Parathyroid adenoma (tissue), 2 donors: Measurements from ENCODE around the gene COL4A2.

Experiments
- H2AFZ ChIP-seq: fragments of 300-600 bp; sonication (generic); one replicate; pipeline ENCODE4 v1.7.0; 2017; ENCODE audit warnings: antibody characterized with exemption, mild to moderate bottlenecking
- H3K27ac ChIP-seq: fragments of 300-600 bp; sonication (generic); one replicate; pipeline ENCODE4 v1.7.0; 2017
- H3K27me3 ChIP-seq: fragments of 300-600 bp; sonication (generic); one replicate; pipeline ENCODE4 v1.7.0; 2017; ENCODE audit warnings: low read length; ENCODE audit not compliant: control insufficient read depth, insufficient read depth
- H3K36me3 ChIP-seq: fragments of 300-600 bp; sonication (generic); one replicate; pipeline ENCODE4 v1.7.0; 2017; ENCODE audit warnings: low read length; ENCODE audit not compliant: control insufficient read depth, insufficient read depth
- H3K4me1 ChIP-seq: fragments of 300-600 bp; sonication (generic); one replicate; pipeline ENCODE4 v1.7.0; 2017; ENCODE audit warnings: control low read depth
- H3K4me2 ChIP-seq: fragments of 300-600 bp; sonication (generic); one replicate; pipeline ENCODE4 v1.7.0; 2017; ENCODE audit warnings: low read length
- H3K4me3 ChIP-seq: fragments of 300-600 bp; sonication (generic); one replicate; pipeline ENCODE4 v1.7.0; 2017; ENCODE audit warnings: low read depth, low read length
- H3K79me2 ChIP-seq: fragments of 300-600 bp; sonication (generic); one replicate; pipeline ENCODE4 v1.7.0; 2017; ENCODE audit warnings: control low read depth
- H3K9ac ChIP-seq: fragments of 300-600 bp; sonication (generic); one replicate; pipeline ENCODE4 v1.7.0; 2017; ENCODE audit warnings: mild to moderate bottlenecking
- H3K9me3 ChIP-seq: fragments of 300-600 bp; sonication (generic); one replicate; pipeline ENCODE4 v1.7.0; 2017; ENCODE audit warnings: low read length; ENCODE audit not compliant: control insufficient read depth
- TF ChIP-seq, protein P1 (sequence below): fragments of 300-600 bp; sonication (generic); IDR thresholded peaks from one replicate; pipeline ENCODE4 v1.7.0; 2017; ENCODE audit warnings: antibody characterized with exemption, mild to moderate bottlenecking
- donor health status: primary hyperparathyroidism.

COL4A2 gene

DNA sequence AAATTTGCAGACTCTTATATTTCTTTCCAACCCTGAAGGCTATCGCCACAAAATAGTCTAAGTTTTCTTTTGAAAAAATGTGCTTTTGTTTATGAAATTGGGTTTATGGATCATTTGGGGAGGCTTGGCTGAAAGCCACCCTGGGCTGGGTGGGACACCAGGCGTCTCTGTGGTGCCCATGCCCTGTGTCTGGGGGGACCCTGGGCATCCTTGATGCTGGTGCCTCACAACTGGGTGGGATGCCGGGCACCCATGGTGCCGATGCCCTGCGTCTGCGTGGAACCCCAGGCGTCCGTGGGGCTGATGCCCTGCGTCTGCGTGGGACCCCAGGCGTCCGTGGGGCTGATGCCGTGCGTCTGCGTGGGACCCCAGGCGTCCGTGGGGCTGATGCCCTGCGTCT is 149.5 kb downstream of the COL4A2 start:
- Histone ChIP-seq H3K4me3 (no peak overlapping the region), H3K79me2 (no peaks in the 10 kb centered on the region), H3K36me3 (no peaks in the 10 kb centered on the region), H3K9me3 (no peaks in the 10 kb centered on the region), H3K4me1 (no peaks in the 10 kb centered on the region), H3K27me3 (no peaks in the 10 kb centered on the region), H3K4me2 (no peak overlapping the region), H3K27ac (no peak overlapping the region), H3K9ac (no peak overlapping the region), H2AFZ (no peak overlapping the region)
- TF ChIP-seq, protein P1, sequence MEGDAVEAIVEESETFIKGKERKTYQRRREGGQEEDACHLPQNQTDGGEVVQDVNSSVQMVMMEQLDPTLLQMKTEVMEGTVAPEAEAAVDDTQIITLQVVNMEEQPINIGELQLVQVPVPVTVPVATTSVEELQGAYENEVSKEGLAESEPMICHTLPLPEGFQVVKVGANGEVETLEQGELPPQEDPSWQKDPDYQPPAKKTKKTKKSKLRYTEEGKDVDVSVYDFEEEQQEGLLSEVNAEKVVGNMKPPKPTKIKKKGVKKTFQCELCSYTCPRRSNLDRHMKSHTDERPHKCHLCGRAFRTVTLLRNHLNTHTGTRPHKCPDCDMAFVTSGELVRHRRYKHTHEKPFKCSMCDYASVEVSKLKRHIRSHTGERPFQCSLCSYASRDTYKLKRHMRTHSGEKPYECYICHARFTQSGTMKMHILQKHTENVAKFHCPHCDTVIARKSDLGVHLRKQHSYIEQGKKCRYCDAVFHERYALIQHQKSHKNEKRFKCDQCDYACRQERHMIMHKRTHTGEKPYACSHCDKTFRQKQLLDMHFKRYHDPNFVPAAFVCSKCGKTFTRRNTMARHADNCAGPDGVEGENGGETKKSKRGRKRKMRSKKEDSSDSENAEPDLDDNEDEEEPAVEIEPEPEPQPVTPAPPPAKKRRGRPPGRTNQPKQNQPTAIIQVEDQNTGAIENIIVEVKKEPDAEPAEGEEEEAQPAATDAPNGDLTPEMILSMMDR, result no peak

DNA sequence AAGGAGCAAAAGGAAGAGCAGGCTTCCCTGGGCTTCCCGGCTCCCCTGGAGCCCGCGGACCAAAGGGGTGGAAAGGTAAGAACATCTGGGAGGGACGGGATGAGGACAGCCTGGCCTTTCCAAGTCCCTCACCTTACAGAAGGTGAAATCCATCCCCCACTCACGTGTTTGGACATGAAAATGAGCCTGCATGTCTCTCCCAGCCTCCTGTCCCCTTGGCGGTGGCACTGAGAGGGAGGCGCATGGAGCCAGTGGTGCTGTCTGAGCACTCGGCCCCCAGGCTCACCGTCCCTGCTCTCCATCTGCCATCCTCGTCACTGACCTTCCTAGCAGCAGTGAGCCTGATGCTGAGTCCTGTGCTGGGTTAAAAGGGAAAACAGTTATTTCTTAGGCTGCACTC is 150.3 kb downstream of the COL4A2 start:
- Histone ChIP-seq H3K36me3 (no peaks in the 10 kb centered on the region), H3K27ac (no peak overlapping the region)

DNA sequence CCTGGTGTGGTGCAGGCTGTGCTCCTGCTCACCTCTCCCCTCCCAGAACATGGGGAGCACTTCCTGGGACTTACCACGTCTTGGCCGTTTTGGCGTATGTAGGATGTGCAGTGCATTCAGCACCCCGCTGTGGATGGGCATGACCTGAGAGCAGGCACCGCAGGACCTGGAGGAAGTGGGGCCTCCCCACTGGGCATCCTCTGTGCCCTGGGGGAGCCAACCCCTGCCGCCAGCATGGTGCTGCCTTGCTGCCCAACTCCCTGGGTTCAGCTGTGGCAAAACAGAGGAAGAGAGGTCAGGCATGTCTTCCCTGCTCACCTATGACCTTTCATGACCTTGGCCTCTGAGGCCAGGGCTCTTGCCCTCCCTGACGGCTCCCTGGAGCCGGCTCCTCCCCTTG is 150.9 kb downstream of the COL4A2 start:
- no peaks in the 10 kb centered on the region for H3K27me3 ChIP-seq
- H3K36me3 ChIP-seq, result no peaks in the 10 kb centered on the region
- H3K9me3 ChIP-seq, result no peaks in the 10 kb centered on the region
- TF ChIP-seq, protein P1, result no peak
- no peaks in the 10 kb centered on the region for H3K79me2 ChIP-seq
- no peak overlapping the region for H3K4me2 ChIP-seq
- H3K4me3 ChIP-seq, result no peak overlapping the region
- H2AFZ ChIP-seq, result no peak overlapping the region
- no peak overlapping the region for H3K9ac ChIP-seq
- no peaks in the 10 kb centered on the region for H3K4me1 ChIP-seq
- no peak overlapping the region for H3K27ac ChIP-seq

More for the DNA sequence above, 150.3 kb downstream of the COL4A2 start:
- H3K9me3 ChIP-seq, result no peaks in the 10 kb centered on the region
- H3K4me1 ChIP-seq, result no peaks in the 10 kb centered on the region
- no peak overlapping the region for H2AFZ ChIP-seq
- no peak overlapping the region for H3K4me3 ChIP-seq
- TF ChIP-seq, protein P1, result no peak
- H3K9ac ChIP-seq, result no peak overlapping the region
- H3K27me3 ChIP-seq, result no peaks in the 10 kb centered on the region
- H3K79me2 ChIP-seq, result no peaks in the 10 kb centered on the region
- no peak overlapping the region for H3K4me2 ChIP-seq

DNA sequence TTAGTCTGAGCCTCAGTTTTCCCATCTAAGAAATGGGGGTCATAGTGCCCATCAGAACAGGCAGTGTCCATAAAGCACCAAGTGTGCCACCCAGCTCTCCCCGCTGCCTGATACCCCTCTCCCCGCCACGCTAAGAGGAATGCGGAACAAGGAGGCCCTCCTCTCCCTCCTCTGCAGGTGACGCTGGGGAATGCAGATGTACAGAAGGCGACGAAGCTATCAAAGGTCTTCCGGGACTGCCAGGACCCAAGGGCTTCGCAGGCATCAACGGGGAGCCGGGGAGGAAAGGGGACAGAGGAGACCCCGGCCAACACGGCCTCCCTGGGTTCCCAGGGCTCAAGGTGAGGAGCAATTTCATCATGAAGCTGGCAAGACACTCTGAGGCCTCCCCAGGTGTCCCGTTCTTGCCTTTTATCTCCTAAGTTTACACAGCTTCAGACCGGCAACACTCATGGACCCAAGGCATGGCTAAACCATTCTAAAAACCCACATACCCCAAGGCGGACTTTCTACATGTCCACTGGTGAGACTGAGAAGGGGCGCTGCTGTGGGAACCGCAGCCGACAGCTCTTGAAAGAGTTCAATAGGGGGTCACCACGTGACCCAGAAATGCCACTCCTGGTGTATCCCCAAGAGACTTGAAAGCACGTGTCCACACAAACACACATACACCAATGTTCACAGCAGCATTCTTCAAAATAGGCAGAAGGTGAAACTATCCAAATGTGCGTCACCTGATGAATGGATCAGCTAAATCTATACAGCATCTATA is 151.7 kb downstream of the COL4A2 start:
- no peaks in the 10 kb centered on the region for H3K36me3 ChIP-seq
- no peak overlapping the region for H3K27ac ChIP-seq
- TF ChIP-seq, protein P1, result no peak

DNA sequence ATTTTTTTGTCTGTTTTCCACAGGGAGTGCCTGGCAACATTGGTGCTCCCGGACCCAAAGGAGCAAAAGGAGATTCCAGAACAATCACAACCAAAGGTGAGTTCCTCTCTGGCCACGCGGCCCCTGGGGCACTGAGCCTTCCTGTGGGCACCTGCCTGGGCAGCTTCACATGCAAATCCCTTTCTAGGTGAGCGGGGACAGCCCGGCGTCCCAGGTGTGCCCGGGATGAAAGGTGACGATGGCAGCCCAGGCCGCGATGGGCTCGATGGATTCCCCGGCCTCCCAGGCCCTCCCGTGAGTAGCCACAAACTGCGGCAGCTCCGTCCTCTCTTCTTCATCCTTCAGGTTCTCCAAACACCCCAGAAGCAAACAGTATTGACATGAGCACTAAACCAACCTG is 155.0 kb downstream of the COL4A2 start:
- Histone ChIP-seq H3K79me2 (no peaks in the 10 kb centered on the region), H3K4me1 (no peaks in the 10 kb centered on the region), H2AFZ (no peak overlapping the region), H3K27ac (no peak overlapping the region), H3K9me3 (no peaks in the 10 kb centered on the region), H3K27me3 (no peaks in the 10 kb centered on the region), H3K4me2 (no peak overlapping the region), H3K36me3 (no peaks in the 10 kb centered on the region), H3K4me3 (no peak overlapping the region), H3K9ac (no peak overlapping the region)
- TF ChIP-seq, protein P1, result no peak

More for the DNA sequence above, 151.7 kb downstream of the COL4A2 start:
- Histone ChIP-seq H3K4me1 (no peaks in the 10 kb centered on the region), H3K9me3 (no peaks in the 10 kb centered on the region), H3K9ac (no peak overlapping the region), H3K4me2 (no peak overlapping the region), H3K27me3 (no peaks in the 10 kb centered on the region), H2AFZ (no peak overlapping the region), H3K4me3 (no peak overlapping the region), H3K79me2 (no peaks in the 10 kb centered on the region)
